ENCODE measurements around the gene CAPG. TPM values are rescaled to one million over a fixed set of nuclear protein-coding genes. Genes with fewer than 3 reads are reported as not detected.

CAPG gene
- total and polyA plus RNA-seq, 2 experiments from 2014 or later = 249 to 346 TPM

- H3K36me3 ChIP-seq (ENCODE audit: low read depth) = no peaks in the 10 kb centered on the region
- no peak overlapping the region for H3K9ac ChIP-seq
- in situ Hi-C loops (cut with MboI) = no loop called here
- WGBS, 2 experiments (ENCODE audit: low coverage in 1 of 2, low lambda C conversion rate in 2 of 2, missing lambda C conversion rate in 2 of 2) = 85 to 88% methylated on average over 8 of the region's 8 CpGs
- no peaks in the 10 kb centered on the region for H3K9me2 ChIP-seq (ENCODE audit: insufficient read depth)
- no peak for DNase-seq
- peaks cover 22% of the 10 kb centered on the region for H3K4me1 ChIP-seq (ENCODE audit: insufficient read depth)
- no peaks in the 10 kb centered on the region for H3K79me2 ChIP-seq (ENCODE audit: insufficient read depth)
- no peaks in the 10 kb centered on the region for H3K27me3 ChIP-seq (replicated peaks; ENCODE audit: insufficient read depth)
- 0 out of 2 replicates have a peak, but pooled peaks cover 7% of the 10 kb centered on the region for H3F3A ChIP-seq (ENCODE audit: insufficient read depth)
- H3K9me3 ChIP-seq (ENCODE audit: low read depth) = no peaks in the 10 kb centered on the region
- H2AFZ ChIP-seq = no peak overlapping the region
- no peaks in the 10 kb centered on the region for H4K20me1 ChIP-seq (ENCODE audit: insufficient read depth)
- no peak overlapping the region for H3K27ac ChIP-seq
- H3K4me2 ChIP-seq (ENCODE audit: unreplicated experiment) = no peak overlapping the region
- TF ChIP-seq EZH2phosphoT487 (IDR thresholded peaks at IDR 0.05; ENCODE audit: insufficient read depth, low read depth) (no peak), EZH2 (IDR thresholded peaks at IDR 0.05; ENCODE audit: insufficient read depth, poor library complexity, severe bottlenecking) (no peak)
- no peak overlapping the region for H3K4me3 ChIP-seq
Observed at GRCh38 chr2:85448461-85449213, 38.5 kb upstream of the CAPG start.

GRCh38 chr2:85447222-85447585 lies 37.0 kb upstream of the CAPG start:
- no peaks in the 10 kb centered on the region for H3K79me2 ChIP-seq (ENCODE audit: insufficient read depth)
- no peaks in the 10 kb centered on the region for H3K27me3 ChIP-seq (replicated peaks; ENCODE audit: insufficient read depth)
- no peaks in the 10 kb centered on the region for H3K9me2 ChIP-seq (ENCODE audit: insufficient read depth)
- no peak overlapping the region for H3K9ac ChIP-seq
- 0 out of 2 replicates have a peak, but pooled peaks cover 7% of the 10 kb centered on the region for H3F3A ChIP-seq (ENCODE audit: insufficient read depth)
- H2AFZ ChIP-seq = no peak overlapping the region
- peaks cover 22% of the 10 kb centered on the region for H3K4me1 ChIP-seq (ENCODE audit: insufficient read depth)
- no peaks in the 10 kb centered on the region for H4K20me1 ChIP-seq (ENCODE audit: insufficient read depth)
- DNase-seq = no peak
- no peak overlapping the region for H3K4me2 ChIP-seq (ENCODE audit: unreplicated experiment)
- no peak for TF ChIP-seq EZH2 (IDR thresholded peaks at IDR 0.05; ENCODE audit: insufficient read depth, poor library complexity, severe bottlenecking)
- TF ChIP-seq EZH2phosphoT487 (IDR thresholded peaks at IDR 0.05; ENCODE audit: insufficient read depth, low read depth) = no peak
- WGBS, 2 experiments (ENCODE audit: low coverage in 1 of 2, low lambda C conversion rate in 2 of 2, missing lambda C conversion rate in 2 of 2) = 89 to 93% methylated on average over 8 of the region's 8 CpGs
- no peak overlapping the region for H3K27ac ChIP-seq
- no peaks in the 10 kb centered on the region for H3K9me3 ChIP-seq (ENCODE audit: low read depth)
- in situ Hi-C loops (cut with MboI) = no loop called here
- H3K36me3 ChIP-seq (ENCODE audit: low read depth) = no peaks in the 10 kb centered on the region
- no peak overlapping the region for H3K4me3 ChIP-seq

DNA sequence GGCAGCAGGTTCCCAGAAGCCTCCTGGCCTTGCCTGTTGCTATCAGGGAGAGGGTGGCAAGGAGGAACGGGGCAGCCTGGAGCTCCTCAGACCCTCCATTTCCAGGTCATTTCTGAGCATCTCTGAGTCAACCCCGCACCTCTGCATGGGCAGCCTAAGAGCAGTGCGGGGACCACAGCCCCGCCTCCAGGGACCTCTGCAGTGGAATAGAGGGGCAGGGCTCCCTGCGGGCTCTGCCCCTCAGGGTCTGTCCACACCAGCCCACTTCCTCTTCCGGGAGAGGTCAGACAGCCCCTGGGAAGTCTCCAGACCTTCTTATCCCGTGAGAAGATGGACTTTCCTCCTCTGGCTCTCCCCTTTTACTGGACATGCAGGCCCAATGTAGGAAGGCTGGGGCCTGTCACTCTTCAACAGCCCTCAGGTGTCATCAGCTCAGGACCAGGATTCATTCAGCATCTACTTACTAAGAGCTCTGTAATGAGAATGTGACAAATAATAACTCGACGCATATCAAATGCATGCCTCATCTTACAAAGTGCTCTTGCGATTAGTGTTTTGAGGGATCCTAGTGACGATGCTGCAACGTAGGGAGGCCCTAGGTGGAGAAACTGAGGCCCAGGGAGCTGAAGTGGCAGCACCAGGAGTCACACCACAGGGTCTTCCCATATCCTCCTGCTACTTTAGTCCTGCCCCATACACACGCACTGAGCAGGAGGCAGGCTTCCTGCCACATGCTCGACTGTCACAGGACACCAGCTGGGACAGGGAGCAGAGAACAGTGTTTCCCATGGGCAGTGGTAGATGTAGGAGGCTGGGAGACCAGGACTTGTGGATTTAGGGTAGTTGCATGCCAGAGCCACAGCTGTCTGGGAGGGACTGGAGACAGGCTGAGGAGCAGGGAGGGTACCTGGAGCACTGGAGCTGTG lies 36.4 kb upstream of the CAPG start:
- no peak overlapping the region for H3K4me2 ChIP-seq (ENCODE audit: unreplicated experiment)
- H2AFZ ChIP-seq = peak overlapping the region; percentile 60
- WGBS, 2 experiments (ENCODE audit: low coverage in 1 of 2, low lambda C conversion rate in 2 of 2, missing lambda C conversion rate in 2 of 2) = 78 to 81% methylated on average over 14 of the region's 14 CpGs
- H3K9me3 ChIP-seq (ENCODE audit: low read depth) = no peaks in the 10 kb centered on the region
- no peaks in the 10 kb centered on the region for H3K79me2 ChIP-seq (ENCODE audit: insufficient read depth)
- in situ Hi-C loops (cut with MboI) = no loop called here
- no peaks in the 10 kb centered on the region for H4K20me1 ChIP-seq (ENCODE audit: insufficient read depth)
- H3K9ac ChIP-seq = peak overlapping the region; percentile 73
- H3K27ac ChIP-seq = peak overlapping the region; percentile 89
- 0 out of 2 replicates have a peak, but pooled peaks cover 7% of the 10 kb centered on the region for H3F3A ChIP-seq (ENCODE audit: insufficient read depth)
- no peak for DNase-seq
- H3K4me3 ChIP-seq = no peak overlapping the region
- TF ChIP-seq EZH2phosphoT487 (IDR thresholded peaks at IDR 0.05; ENCODE audit: insufficient read depth, low read depth) (no peak), EZH2 (IDR thresholded peaks at IDR 0.05; ENCODE audit: insufficient read depth, poor library complexity, severe bottlenecking) (no peak)
- no peaks in the 10 kb centered on the region for H3K9me2 ChIP-seq (ENCODE audit: insufficient read depth)
- peaks cover 22% of the 10 kb centered on the region for H3K4me1 ChIP-seq (ENCODE audit: insufficient read depth)
- H3K36me3 ChIP-seq (ENCODE audit: low read depth) = no peaks in the 10 kb centered on the region
- H3K27me3 ChIP-seq (replicated peaks; ENCODE audit: insufficient read depth) = no peaks in the 10 kb centered on the region

Data from GM23248 (cell line).